Gastroesophageal sphincter (tissue), 4 donors: ENCODE data around the gene MPZL1. TPM values are rescaled to one million over a fixed set of nuclear protein-coding genes. Genes with fewer than 3 reads are reported as not detected.

Experiments
- ATAC-seq: fragments of 150-250 bp; one replicate; pipeline ENCODE4 v1.9.1; 2016; ENCODE audit warnings: mild to moderate bottlenecking, moderate library complexity
- H3K27ac ChIP-seq, 4 donors: fragments of 200-600 bp; sonication (generic) in 3 of 4; 1 replicate in 3 of 4; 2 replicates in 1 of 4; pipeline ENCODE4 v1.5.1; 2016 to 2019
- H3K27me3 ChIP-seq: fragments of 200-600 bp; sonication (generic); one replicate; pipeline ENCODE4 v1.5.1; 2019
- H3K36me3 ChIP-seq, 2 donors: fragments of 200-600 bp; sonication (generic); one replicate each; pipeline ENCODE4 v1.5.1; 2019; ENCODE audit warnings: control low read depth in 1 of 2
- H3K4me1 ChIP-seq, 3 donors: fragments of 200-600 bp; sonication (generic); 1 replicate in 2 of 3; 2 replicates in 1 of 3; pipeline ENCODE4 v1.5.1; 2016 to 2019; ENCODE audit warnings: control low read depth in 2 of 3
- H3K4me3 ChIP-seq, 2 donors: fragments of 200-600 bp; sonication (generic); one replicate each; pipeline ENCODE4 v1.5.1; 2019; ENCODE audit warnings: mild to moderate bottlenecking in 1 of 2, moderate library complexity in 1 of 2
- H3K9me3 ChIP-seq, 3 donors: fragments of 200-600 bp; sonication (generic); one replicate each; pipeline ENCODE4 v1.5.1; 2017 to 2019; ENCODE audit warnings: control low read depth in 2 of 3
- CTCF ChIP-seq, 4 experiments: fragments of 200-600 bp in 2 of 4; fragments of 450-650 bp in 2 of 4; sonication (generic) in 1 of 4; IDR thresholded peaks; one replicate each; pipeline ENCODE4 v1.5.1; 2017 to 2019; ENCODE audit warnings: antibody characterized with exemption in 4 of 4, mild to moderate bottlenecking in 2 of 4, moderate library complexity in 2 of 4
- EP300 ChIP-seq: sonication (generic); formaldehyde crosslinking; IDR thresholded peaks from one replicate; pipeline ENCODE4 v1.6.1; 2017; ENCODE audit warnings: antibody characterized with exemption, mild to moderate bottlenecking
- POLR2A ChIP-seq, 2 donors: fragments of 450-650 bp; IDR thresholded peaks; one replicate each; pipeline ENCODE4 v1.6.1; 2017; ENCODE audit warnings: antibody characterized with exemption in 2 of 2, mild to moderate bottlenecking in 2 of 2, moderate library complexity in 1 of 2
- POLR2AphosphoS5 ChIP-seq: sonication (generic); formaldehyde crosslinking; IDR thresholded peaks from one replicate; pipeline ENCODE4 v1.6.1; 2017; ENCODE audit warnings: antibody characterized with exemption
- WGBS, 2 donors: methylation state at CpG; one replicate each; pipeline ENCODE4 v1.1.5; 2018; ENCODE audit warnings: low coverage in 1 of 2; 5-methylcytosine and 5-hydroxymethylcytosine counted together
- total RNA-seq, 4 donors: library from RNA; depleted of rRNA; stranded (reverse); fragments of >200 nt; gene quantifications; one replicate each; pipeline ENCODE4 v1.1.0, GENCODE V29; 2016

MPZL1 gene
- total RNA-seq, 4 donors from 2014 or later: 83.7 to 127 (median 95.8) TPM

- no peak overlapping the region for H3K27ac ChIP-seq
- peaks cover 0 to 16% of the 10 kb centered on the region in 2 donors for H3K36me3 ChIP-seq
- TF ChIP-seq POLR2A (IDR thresholded peaks at IDR 0.05) (no peak), CTCF (IDR thresholded peaks at IDR 0.05) (no peak), EP300 (no peak), POLR2AphosphoS5 (no peak)
- H3K4me3 ChIP-seq: no peak overlapping the region
- H3K9me3 ChIP-seq: no peaks in the 10 kb centered on the region
- H3K27me3 ChIP-seq: no peaks in the 10 kb centered on the region
- H3K4me1 ChIP-seq: peaks cover 0 to 5% (median 0%) of the 10 kb centered on the region in 3 donors
- WGBS, 2 donors: 85 to 88% methylated on average over 9 to 10 of the region's 10 CpGs
- no peak for ATAC-seq
These were observed 14.6 kb upstream of the MPZL1 start for GRCh38 chr1:167706931-167707877.

- WGBS, 2 donors: 88% methylated on average over 3 of the region's 4 CpGs; no CpG with 5 or more reads in 1 of the 2 donors
- TF ChIP-seq CTCF (IDR thresholded peaks at IDR 0.05) (no peak), POLR2AphosphoS5 (no peak), EP300 (no peak), POLR2A (IDR thresholded peaks at IDR 0.05) (no peak)
- Histone ChIP-seq H3K27ac (no peak overlapping the region), H3K27me3 (no peaks in the 10 kb centered on the region), H3K4me1 (peaks cover 0 to 7% (median 0%) of the 10 kb centered on the region in 3 donors), H3K36me3 (peaks cover 0 to 16% of the 10 kb centered on the region in 2 donors), H3K4me3 (no peak overlapping the region), H3K9me3 (no peaks in the 10 kb centered on the region)
- no peak for ATAC-seq
These were observed 13.8 kb upstream of the MPZL1 start for GRCh38 chr1:167707942-167708341.

GRCh38 chr1:167708940-167709389 is 12.8 kb upstream of the MPZL1 start:
- no peak for ATAC-seq

GRCh38 chr1:167710836-167711235 is 10.9 kb upstream of the MPZL1 start:
- Histone ChIP-seq H3K27me3 (no peaks in the 10 kb centered on the region), H3K36me3 (no peaks in the 10 kb centered on the region), H3K9me3 (no peaks in the 10 kb centered on the region), H3K4me1 (peaks cover 0 to 27% (median 0%) of the 10 kb centered on the region in 3 donors), H3K27ac (peak overlapping the region in 2 of 4 donors; percentile 21 to 63), H3K4me3 (no peak overlapping the region)
- ATAC-seq: no peak
- TF ChIP-seq POLR2AphosphoS5 (peak; percentile 3), CTCF (IDR thresholded peaks at IDR 0.05) (no peak)
- 56 to 100% methylated on average over 1 of the region's 1 CpG for WGBS, 2 donors

More at GRCh38 chr1:167708940-167709389, 12.8 kb upstream of the MPZL1 start:
- Histone ChIP-seq H3K27ac (no peak overlapping the region), H3K36me3 (peaks cover 0 to 16% of the 10 kb centered on the region in 2 donors), H3K4me3 (no peak overlapping the region), H3K9me3 (no peaks in the 10 kb centered on the region), H3K27me3 (no peaks in the 10 kb centered on the region), H3K4me1 (peaks cover 0 to 18% (median 0%) of the 10 kb centered on the region in 3 donors)
- TF ChIP-seq EP300 (no peak), POLR2AphosphoS5 (no peak), POLR2A (IDR thresholded peaks at IDR 0.05) (no peak), CTCF (IDR thresholded peaks at IDR 0.05) (no peak)
- WGBS, 2 donors: 20% methylated on average over 1 of the region's 3 CpGs; no CpG with 5 or more reads in 1 of the 2 donors
